Mononuclear cell (primary cell): ENCODE results near the gene SOX8. TPM values are rescaled to one million over a fixed set of nuclear protein-coding genes. Genes with fewer than 3 reads are reported as not detected.

Experiments
- H3K27me3 ChIP-seq: 2 replicates; pipeline ENCODE4 v1.6.0; 2011; ENCODE audit warnings: low read length, control low read depth; ENCODE audit not compliant: insufficient read depth
- H3K4me1 ChIP-seq: 2 replicates; pipeline ENCODE4 v1.5.1; 2011; ENCODE audit warnings: mild to moderate bottlenecking, low read length, control low read depth; ENCODE audit not compliant: insufficient read depth
- H3K4me3 ChIP-seq: 2 replicates; pipeline ENCODE4 v1.5.1; 2011; ENCODE audit warnings: mild to moderate bottlenecking, low read length, moderate library complexity
- H3K9me3 ChIP-seq: 2 replicates; pipeline ENCODE4 v1.5.1; 2011; ENCODE audit warnings: low read depth, mild to moderate bottlenecking, control low read depth, low read length
- total RNA-seq: library from RNA; depleted of rRNA; stranded (reverse); fragments of >200 nt; gene quantifications from one replicate; pipeline ENCODE4 v1.2.3, GENCODE V29; 2012

The SOX8 gene
- total RNA-seq, 1 donor: 1.0 TPM

DNA sequence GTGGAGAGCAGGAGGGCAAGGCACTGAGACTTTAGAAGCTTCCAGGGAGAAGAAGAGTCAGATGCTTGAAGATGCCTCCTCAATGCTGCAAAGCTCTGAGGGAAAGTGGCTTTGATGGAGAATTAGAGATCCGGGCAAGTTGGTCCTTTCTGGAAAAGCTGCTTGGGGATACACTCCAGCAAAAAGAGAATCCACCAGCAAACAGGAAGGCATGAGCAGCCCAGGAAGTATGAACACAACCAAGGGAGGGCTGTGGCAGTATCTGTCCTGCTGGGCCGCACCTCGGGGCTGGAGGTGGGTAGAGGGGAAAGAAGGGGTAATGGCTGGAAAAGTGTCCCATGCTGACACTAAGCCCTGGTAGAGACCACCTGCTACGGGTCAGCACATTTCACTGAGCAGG, 16.1 kb upstream of the SOX8 start:
- H3K4me3 ChIP-seq: no peak overlapping the region
- no peaks in the 10 kb centered on the region for H3K27me3 ChIP-seq
- H3K9me3 ChIP-seq: no peaks in the 10 kb centered on the region
- peaks cover 21% of the 10 kb centered on the region for H3K4me1 ChIP-seq

DNA sequence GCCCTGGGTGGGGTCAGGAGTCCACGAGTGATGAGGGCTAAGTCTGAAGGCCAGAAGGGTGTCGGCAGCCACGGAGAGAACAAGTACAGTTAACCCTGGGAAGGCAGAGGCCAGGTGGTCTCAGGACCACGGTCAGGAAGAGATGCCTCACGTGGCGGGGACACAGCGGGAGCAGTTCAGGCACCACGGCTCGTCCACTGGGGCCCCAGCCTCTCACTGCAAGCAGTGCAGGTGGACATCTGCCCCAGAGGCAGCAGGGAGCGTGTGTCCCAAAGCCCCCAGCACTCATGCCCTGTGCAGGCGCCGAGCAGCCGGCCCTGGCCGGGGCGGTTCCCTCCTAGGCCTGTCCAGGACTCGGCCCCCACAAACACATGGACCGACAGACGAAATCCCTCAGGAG, 15.5 kb upstream of the SOX8 start:
- H3K4me1 ChIP-seq: peaks cover 22% of the 10 kb centered on the region
- no peak overlapping the region for H3K4me3 ChIP-seq
- H3K27me3 ChIP-seq: no peaks in the 10 kb centered on the region
- no peaks in the 10 kb centered on the region for H3K9me3 ChIP-seq

DNA sequence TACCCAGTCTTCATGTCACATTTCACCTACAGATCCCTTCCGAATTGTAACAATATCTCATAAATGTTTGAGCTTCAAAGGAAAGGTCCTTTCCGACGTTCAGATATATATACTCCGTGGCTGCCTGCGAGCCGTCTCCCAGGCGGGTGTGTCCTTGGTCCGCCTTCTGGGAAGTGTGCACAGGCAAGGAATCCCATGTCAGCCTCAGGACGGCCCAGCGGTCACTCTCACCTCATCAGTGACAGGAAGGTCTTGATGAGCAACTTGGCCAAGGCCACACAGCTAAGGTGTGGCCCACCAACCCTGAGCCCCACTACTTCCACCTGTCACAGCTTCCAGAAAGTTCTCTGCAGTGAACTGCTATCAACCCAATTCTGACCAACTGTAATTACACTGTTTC, 15.1 kb upstream of the SOX8 start:
- no peaks in the 10 kb centered on the region for H3K9me3 ChIP-seq
- H3K4me3 ChIP-seq: no peak overlapping the region
- no peaks in the 10 kb centered on the region for H3K27me3 ChIP-seq
- H3K4me1 ChIP-seq: peaks cover 25% of the 10 kb centered on the region

DNA sequence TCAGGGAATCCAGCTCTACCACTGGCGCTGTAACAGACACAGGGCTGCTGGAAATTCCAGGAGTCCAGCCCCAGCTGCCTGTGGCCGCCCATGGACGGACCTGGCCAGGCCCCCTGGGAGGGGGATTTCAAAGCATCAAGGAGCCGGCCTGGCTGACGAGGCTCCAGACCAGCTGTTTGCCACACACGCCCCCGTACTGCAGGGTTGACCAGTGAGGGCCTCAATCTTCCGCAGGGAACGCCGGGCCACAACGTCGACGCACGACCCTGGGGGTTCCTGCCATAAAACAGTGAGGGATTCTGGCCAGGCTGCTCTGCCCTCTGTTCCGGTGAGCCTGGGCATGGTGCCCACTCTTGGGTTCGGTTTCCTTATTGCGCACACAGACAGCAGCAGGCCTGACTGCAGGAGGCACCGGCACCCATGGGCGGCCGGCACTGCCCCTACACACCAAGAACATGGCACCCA, 14.5 kb upstream of the SOX8 start:
- H3K4me1 ChIP-seq: peaks cover 25% of the 10 kb centered on the region
- H3K4me3 ChIP-seq: no peak overlapping the region

DNA sequence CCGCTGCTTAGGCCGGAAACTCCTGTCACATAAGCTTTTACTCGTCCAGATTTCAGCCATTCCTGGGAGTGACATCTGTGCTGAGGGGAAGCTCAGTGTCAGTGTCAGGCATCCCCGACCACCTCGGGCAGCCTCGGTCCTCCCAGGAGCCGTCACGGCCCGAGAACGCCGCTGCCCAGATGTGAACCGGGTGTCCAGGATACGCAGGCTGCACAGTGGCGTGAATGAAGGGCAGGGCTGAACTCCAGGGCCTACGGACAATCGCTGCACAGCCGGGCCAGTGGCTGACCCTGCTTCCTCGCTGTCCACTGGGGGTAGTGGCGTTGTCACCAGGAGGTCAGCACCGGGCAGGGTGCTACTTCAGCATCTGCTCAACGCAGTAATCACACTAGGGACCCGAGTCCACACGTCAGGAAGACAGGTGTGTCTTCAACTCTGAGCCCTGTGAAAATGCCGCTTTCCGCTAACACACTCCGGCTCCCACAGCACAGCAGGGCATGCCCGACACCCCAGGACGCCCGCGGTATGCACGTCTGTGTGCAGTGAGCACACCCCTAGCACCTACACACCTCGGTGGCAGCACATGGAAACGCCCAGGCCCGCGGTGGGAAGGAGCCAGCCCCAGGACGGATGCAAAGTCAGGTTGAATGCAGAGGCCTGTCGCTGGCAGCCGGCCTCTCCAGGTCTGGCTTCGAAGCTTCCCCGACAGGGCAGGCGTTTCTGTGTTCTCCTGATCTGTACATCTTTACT, 13.8 kb upstream of the SOX8 start:
- no peaks in the 10 kb centered on the region for H3K27me3 ChIP-seq
- no peaks in the 10 kb centered on the region for H3K9me3 ChIP-seq
- peaks cover 25% of the 10 kb centered on the region for H3K4me1 ChIP-seq
- H3K4me3 ChIP-seq: no peak overlapping the region

More for the DNA sequence above, 14.5 kb upstream of the SOX8 start:
- Histone ChIP-seq H3K27me3 (no peaks in the 10 kb centered on the region), H3K9me3 (no peaks in the 10 kb centered on the region)

DNA sequence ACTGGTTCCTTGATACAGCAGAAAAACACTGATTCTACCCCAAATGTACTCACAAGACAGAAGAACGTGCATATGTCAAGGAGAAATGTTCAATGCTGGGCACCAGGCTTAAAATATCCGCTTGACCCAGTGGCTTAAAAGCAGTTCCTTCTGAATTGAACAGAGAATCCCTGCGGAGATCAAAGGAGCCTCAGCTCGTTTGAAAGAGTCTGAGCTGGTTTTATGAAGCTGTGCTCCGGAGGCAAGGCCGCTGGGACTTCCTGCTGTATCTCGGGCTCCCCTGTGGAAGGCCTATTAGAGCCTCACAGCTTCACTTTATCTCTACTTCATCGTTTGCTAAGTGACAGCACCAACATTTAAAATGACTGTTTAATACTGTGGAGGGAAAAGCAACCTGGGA, 12.9 kb upstream of the SOX8 start:
- peaks cover 19% of the 10 kb centered on the region for H3K4me1 ChIP-seq
- H3K27me3 ChIP-seq: no peaks in the 10 kb centered on the region
- no peaks in the 10 kb centered on the region for H3K9me3 ChIP-seq
- H3K4me3 ChIP-seq: no peak overlapping the region

DNA sequence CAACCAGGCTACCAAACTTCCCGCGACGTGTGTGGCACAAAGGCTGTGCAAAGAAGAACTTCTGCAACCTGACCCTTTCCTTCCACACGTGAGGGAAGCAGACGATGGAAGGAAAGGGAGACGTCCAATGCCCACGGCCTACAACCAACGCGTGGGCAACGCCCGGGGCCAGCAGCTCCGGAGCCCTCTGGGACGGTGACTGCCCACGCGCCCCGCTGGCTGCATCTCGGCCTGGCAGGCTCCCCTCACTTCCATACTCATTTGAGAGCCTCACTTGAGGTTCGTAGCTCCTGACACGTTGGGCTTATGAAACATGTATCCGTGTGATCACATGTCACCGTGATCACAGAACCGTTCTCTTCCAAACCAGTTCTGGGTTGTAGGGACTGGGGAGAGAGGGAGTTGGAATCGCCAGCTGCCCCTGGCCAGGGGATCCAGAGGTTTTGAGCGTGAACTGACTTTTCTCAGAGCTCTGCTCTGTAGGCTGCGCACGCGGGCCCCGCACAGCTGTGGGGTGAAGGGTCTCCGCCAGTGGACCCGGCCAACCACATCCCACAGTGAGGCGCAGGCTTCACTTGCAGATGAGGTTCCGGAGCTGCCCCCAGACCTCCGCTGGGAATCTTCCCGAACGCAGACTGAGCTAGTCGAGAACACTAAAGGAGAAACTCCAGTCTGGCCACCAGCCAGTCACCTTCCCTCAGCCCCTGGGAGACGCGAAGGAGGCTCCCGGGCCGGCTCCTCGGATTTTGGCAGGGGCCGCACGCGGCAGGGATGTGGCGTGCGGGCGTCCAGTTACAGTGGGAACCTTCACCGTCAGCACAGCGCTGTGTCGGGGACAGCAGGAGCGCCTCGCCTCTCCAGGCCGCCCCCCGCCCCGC, 11.8 kb upstream of the SOX8 start:
- Histone ChIP-seq H3K4me1 (peaks cover 15% of the 10 kb centered on the region), H3K9me3 (no peaks in the 10 kb centered on the region), H3K4me3 (peak overlapping the region; percentile 73), H3K27me3 (no peaks in the 10 kb centered on the region)

DNA sequence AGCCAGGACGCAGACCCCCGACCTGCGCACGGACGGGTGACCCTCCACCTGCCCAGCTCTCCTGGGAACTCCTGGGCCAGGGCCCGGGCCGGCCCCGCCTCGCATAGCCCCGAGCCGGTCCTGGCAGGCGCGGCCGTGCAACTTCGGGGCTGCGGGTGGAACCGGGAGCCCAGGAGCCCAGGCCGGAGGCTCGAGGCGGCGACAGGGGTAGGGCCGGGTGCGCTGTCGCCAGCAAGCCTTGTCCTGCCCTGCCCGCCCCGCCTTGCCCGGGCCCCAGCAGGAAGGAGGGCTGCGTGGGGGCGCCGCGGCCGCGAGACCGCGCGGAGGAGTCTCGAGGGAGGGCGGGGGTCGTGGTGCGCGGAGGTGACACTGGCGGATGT, 11.2 kb upstream of the SOX8 start:
- Histone ChIP-seq H3K27me3 (no peaks in the 10 kb centered on the region), H3K9me3 (no peaks in the 10 kb centered on the region), H3K4me1 (peaks cover 15% of the 10 kb centered on the region), H3K4me3 (peak overlapping the region; percentile 73)

DNA sequence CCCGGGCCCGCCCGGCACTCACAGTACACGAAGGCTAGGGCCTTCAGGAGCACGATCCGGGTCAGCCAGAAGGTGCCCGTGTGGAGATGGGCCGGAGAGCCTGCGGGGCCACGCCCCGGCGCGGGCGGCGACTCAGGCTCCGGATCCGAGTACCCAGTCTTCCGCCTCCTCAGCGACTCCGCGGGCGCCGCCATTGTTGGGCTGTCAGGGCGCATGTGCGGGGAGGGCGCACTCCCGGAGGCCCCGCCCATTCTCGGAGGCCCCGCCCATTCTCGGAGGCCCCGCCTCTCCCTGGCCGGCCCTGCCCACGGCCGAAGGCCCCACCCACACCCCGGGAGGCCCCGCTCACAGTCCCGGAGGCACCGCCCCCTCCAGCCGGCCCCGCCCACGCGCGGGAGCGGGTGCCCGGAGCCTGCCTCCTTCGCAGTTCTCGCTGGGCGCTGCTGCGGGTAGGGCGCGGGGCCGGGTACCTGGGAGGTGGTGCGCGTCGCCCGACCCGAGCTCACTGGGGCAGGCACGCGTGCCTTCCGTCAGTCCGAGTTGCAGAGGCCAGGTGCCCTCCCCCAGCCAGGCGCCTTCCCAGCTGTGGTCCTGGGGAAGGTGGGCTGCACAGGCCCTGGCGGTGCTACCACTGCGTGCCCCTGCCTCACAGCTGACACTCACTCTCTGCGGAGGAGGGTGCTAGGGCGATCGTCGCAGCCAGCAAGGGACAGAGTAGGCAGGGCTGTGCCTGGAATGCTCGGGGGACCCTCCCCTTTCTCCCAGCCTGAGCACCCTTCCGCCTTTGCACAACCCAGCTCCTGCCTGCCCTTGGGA, 10.6 kb upstream of the SOX8 start, which contains the start of gene LMF1:
TSS of gene LMF1 (minus strand) at position 219 of the 816 bp plus-strand sequence. CDS start at position 215, 4 bp downstream.
- H3K9me3 ChIP-seq: no peaks in the 10 kb centered on the region
- H3K27me3 ChIP-seq: no peaks in the 10 kb centered on the region
- H3K4me3 ChIP-seq: peak within 1 kb of the TSS; percentile 73
- peaks cover 15% of the 10 kb centered on the region for H3K4me1 ChIP-seq

DNA sequence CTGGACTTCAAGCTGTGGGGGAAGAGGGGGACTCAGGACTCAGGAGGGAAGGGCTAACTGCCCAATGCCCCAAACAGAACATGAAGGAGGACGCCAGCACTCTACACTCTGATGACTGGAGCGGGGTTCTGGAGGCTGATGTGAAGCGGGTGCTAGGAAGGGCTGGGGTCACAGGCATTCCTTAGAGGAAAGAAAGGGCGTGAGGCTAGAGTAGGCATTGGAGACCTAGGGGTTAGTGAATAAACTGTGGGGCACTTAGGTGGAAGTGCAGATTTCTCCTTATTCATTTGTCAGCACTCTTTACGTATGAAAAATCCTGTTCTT, 10.0 kb upstream of the SOX8 start:
- no peaks in the 10 kb centered on the region for H3K9me3 ChIP-seq
- H3K4me1 ChIP-seq: peaks cover 15% of the 10 kb centered on the region
- no peak overlapping the region for H3K4me3 ChIP-seq
- no peaks in the 10 kb centered on the region for H3K27me3 ChIP-seq

DNA sequence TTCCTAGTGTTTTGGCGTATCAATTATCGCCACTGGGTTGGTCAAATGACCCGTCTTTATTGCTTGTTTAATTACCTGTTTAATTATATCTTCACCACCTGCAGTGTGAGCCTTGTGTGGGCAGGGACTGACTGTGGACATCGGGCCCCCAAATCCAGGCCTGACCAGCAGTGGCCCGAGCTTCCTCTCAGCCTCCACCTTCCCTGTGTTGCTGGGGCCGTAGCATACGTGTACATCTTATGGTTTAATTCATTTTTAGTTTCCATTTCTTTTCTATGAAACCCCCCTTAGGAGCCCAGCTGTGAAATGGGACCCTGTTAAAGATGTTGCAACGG, 9.6 kb upstream of the SOX8 start:
- Histone ChIP-seq H3K4me1 (peaks cover 15% of the 10 kb centered on the region), H3K4me3 (no peak overlapping the region), H3K27me3 (no peaks in the 10 kb centered on the region), H3K9me3 (no peaks in the 10 kb centered on the region)

DNA sequence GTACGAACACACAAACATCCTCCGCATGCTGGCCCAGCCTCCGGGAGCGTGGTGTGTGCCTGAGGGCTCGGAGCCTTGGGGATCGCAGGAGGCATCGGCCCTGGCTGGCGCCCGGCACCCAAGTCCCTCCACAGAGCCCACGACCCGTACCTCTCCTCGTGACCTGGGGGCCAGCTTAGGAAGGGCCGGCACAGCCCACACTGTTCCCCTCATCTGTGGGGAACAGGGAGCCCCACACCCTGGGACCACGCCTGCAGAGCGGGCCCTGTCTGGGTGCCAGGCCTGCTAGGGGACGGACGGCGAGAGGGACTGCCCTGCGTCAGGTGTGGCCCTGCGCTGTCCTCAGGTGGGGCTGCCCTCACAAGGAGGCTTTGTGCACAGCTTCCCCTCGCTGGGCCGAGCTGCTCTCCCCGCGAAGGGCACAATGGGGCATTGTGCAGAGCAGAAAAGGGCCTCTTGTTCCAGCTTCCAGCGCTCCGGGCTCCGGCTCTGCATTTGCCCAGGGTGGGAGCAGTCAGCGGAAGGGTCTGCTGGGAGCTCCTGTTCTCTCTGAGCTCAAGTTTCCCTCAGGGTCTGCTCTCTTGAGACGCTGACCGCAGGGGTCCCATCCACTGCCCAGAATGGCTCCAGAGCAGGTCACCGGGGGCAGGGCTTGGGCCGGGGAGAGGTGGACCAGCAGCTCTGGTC, 9.1 kb upstream of the SOX8 start:
- no peaks in the 10 kb centered on the region for H3K9me3 ChIP-seq
- peaks cover 15% of the 10 kb centered on the region for H3K4me1 ChIP-seq
- no peaks in the 10 kb centered on the region for H3K27me3 ChIP-seq
- H3K4me3 ChIP-seq: no peak overlapping the region

DNA sequence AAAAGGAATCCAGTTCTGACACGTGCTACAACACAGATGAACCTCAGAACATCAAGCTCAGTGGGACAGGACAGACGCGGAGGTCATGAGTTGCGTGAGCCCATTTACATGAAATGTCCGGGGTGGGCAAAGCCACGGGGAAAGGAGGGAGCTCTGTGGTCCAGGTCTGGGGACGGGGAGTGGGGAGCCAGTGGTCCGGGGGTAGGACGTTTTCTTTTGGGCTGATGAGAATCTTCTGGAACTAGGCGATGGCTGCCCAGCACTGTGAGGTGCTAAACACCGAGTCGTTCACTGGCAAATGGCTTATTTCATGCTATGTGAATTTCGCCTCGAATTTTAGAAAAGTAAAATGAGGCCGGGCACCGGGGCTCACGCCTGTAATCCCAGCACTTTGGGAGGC, 8.2 kb upstream of the SOX8 start:
- H3K27me3 ChIP-seq: no peaks in the 10 kb centered on the region
- H3K4me3 ChIP-seq: no peak overlapping the region
- H3K4me1 ChIP-seq: peaks cover 15% of the 10 kb centered on the region
- no peaks in the 10 kb centered on the region for H3K9me3 ChIP-seq

DNA sequence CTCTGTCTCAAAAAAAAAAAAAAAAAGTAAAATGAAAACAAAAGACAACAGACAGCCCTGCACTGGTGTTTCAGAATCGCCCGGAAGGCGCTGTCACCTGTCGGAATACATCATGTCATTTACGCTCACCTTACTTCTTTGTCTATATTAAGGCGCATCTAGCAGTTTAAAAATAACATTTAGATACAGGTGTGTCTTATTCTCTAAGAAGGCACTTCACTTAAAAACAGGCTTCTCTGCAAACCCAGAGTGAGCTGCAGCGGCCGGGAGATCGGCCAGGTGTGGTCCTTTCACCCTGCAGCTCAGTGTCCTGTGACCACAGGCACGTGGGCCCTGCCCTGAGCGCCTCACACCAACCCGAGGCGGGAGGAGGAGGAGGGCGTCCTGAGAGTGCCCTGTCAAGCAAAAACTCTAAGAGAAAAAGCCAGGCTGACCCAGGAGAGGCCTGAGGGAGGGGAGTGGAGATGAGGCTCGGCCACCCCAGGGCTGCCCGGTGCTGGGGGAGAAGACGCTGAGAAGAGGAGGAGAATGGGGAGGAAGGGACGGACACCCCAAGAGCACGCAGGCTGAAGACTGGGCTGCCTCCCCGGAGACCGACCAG, 7.5 kb upstream of the SOX8 start:
- H3K9me3 ChIP-seq: no peaks in the 10 kb centered on the region
- H3K27me3 ChIP-seq: no peaks in the 10 kb centered on the region
- H3K4me1 ChIP-seq: peaks cover 15% of the 10 kb centered on the region
- H3K4me3 ChIP-seq: no peak overlapping the region
